HG02678 (cell line): ENCODE results near the gene DNPH1.

Source experiments
- ATAC-seq: cut with Tn5 transposase; IDR thresholded peaks from one replicate; pipeline ENCODE4 v1.9.1; 2021; ENCODE audit warnings: mild to moderate bottlenecking, moderate library complexity; ENCODE audit not compliant: unreplicated experiment

DNPH1 gene

GRCh38 chr6:43219119-43219518 lies 10.2 kb downstream of the DNPH1 start:
- ATAC-seq = no peak

GRCh38 chr6:43217351-43217750 lies 11.9 kb downstream of the DNPH1 start:
- no peak for ATAC-seq

- no peak for ATAC-seq
Measured at GRCh38 chr6:43216200-43216599, 13.1 kb downstream of the DNPH1 start.

- no peak for ATAC-seq
Measured at GRCh38 chr6:43215066-43215465, 14.2 kb downstream of the DNPH1 start.

GRCh38 chr6:43213431-43213830 lies 15.8 kb downstream of the DNPH1 start:
- no peak for ATAC-seq

GRCh38 chr6:43211955-43212354 lies 17.3 kb downstream of the DNPH1 start:
- ATAC-seq = no peak

- ATAC-seq = no peak
Measured at GRCh38 chr6:43207286-43207685, 22.0 kb downstream of the DNPH1 start.

- ATAC-seq = no peak
Measured at GRCh38 chr6:43205849-43206248, 23.4 kb downstream of the DNPH1 start.

- no peak for ATAC-seq
Measured at GRCh38 chr6:43204271-43205105, 24.8 kb downstream of the DNPH1 start.

GRCh38 chr6:43203718-43204095 lies 25.6 kb downstream of the DNPH1 start:
- ATAC-seq = no peak

- ATAC-seq = no peak
Measured at GRCh38 chr6:43203029-43203717, 26.1 kb downstream of the DNPH1 start.

- no peak for ATAC-seq
Measured at GRCh38 chr6:43202451-43202850, 26.8 kb downstream of the DNPH1 start.

- no peak for ATAC-seq
Measured at GRCh38 chr6:43200541-43200940, 28.7 kb downstream of the DNPH1 start.

- ATAC-seq = no peak
Measured at GRCh38 chr6:43199912-43200311, 29.4 kb downstream of the DNPH1 start.

- no peak for ATAC-seq
Measured at GRCh38 chr6:43196337-43196736, 32.9 kb downstream of the DNPH1 start.

- no peak for ATAC-seq
Measured at GRCh38 chr6:43193929-43194328, 35.4 kb downstream of the DNPH1 start.

- ATAC-seq = no peak
Measured at GRCh38 chr6:43192911-43193310, 36.4 kb downstream of the DNPH1 start.

GRCh38 chr6:43189776-43190304 lies 39.4 kb downstream of the DNPH1 start:
- ATAC-seq = no peak

GRCh38 chr6:43188426-43188825 lies 40.9 kb downstream of the DNPH1 start:
- ATAC-seq = no peak

- no peak for ATAC-seq
Measured at GRCh38 chr6:43187821-43188220, 41.5 kb downstream of the DNPH1 start.

- ATAC-seq = no peak
Measured at GRCh38 chr6:43186706-43187105, 42.6 kb downstream of the DNPH1 start.

GRCh38 chr6:43186019-43186418 lies 43.3 kb downstream of the DNPH1 start:
- ATAC-seq = no peak
